Measurements from ENCODE around the gene SLC12A3. TPM values are rescaled to one million over a fixed set of nuclear protein-coding genes. Genes with fewer than 3 reads are reported as not detected.
A peak's percentile ranks its signal among the peaks of the same experiment; 100 is the strongest.

The SLC12A3 gene
- total RNA-seq, 4 donors from 2014 or later, result not detected

GRCh38 chr16:56964243-56965148 is 99.5 kb downstream of the SLC12A3 start:
- Histone ChIP-seq H3K9me3 (no peaks in the 10 kb centered on the region), H3K27ac (no peak overlapping the region), H3K4me1 (peaks cover 6 to 40% (median 22%) of the 10 kb centered on the region in 3 donors), H3K27me3 (peaks cover 0 to 21% (median 0%) of the 10 kb centered on the region in 4 donors), H3K4me3 (no peak overlapping the region), H3K36me3 (no peaks in the 10 kb centered on the region)
- intact Hi-C loops (cut with DNase I), result no loop called here
- TF ChIP-seq CTCF (IDR thresholded peaks at IDR 0.05) (peak; percentile 86 to 97 (median 92)), POLR2A (IDR thresholded peaks at IDR 0.05) (no peak)
- DNase-seq, result peak; percentile 47
- WGBS, 2 donors, result 58 to 70% methylated on average over 18 to 20 of the region's 30 CpGs

Small RNA genes within 50 kb of the gene (small RNA-seq; reads per million reads assigned to genes)
- 0 to 0.30 (median 0.04) reads per million in 4 donors for gene MIR138-2

Other genes with a start within 250 kb of the SLC12A3 start
- 100 to 1,000 TPM in 1 of 4 donors, 10 to 100 TPM in 3; 52.4 to 106 (median 88.7) TPM for gene MT1E, start 239.4 kb upstream of the SLC12A3 start, total RNA-seq
- 1 to 10 TPM in 2 of 4 donors, under 1 TPM in 1, not detected in 1; 0.57 to 7.4 (median 4.8) TPM for gene MT1M, start 232.5 kb upstream of the SLC12A3 start, total RNA-seq
- gene MT1A, start 226.5 kb upstream of the SLC12A3 start, total RNA-seq, result 10 to 100 TPM in 1 of 4 donors, 1 to 10 TPM in 2, not detected in 1; 3.3 to 34.2 (median 5.3) TPM
- gene MT1B, start 213.3 kb upstream of the SLC12A3 start, total RNA-seq, result not detected
- 1 to 10 TPM in 3 of 4 donors, not detected in 1; 2.8 to 4.2 (median 2.9) TPM for gene MT1F, start 207.2 kb upstream of the SLC12A3 start, total RNA-seq
- gene MT1G, start 197.1 kb upstream of the SLC12A3 start, total RNA-seq, result 10 to 100 TPM in 3 of 4 donors, 1 to 10 TPM in 1; 5.8 to 52.1 (median 16.5) TPM
- gene MT1H, start 195.4 kb upstream of the SLC12A3 start, total RNA-seq, result 1 to 10 TPM in 1 of 4 donors, not detected in 3; 5.7 TPM
- gene MT1X, start 182.7 kb upstream of the SLC12A3 start, total RNA-seq, result 1,000 to 10,000 TPM in 1 of 4 donors, 100 to 1,000 TPM in 3; 343 to 1,688 (median 688) TPM
- 10 to 100 TPM; 38.2 to 46.5 (median 41.2) TPM for gene NUP93, start 135.1 kb upstream of the SLC12A3 start, total RNA-seq
- 10 to 100 TPM; 40.6 to 81.3 (median 43.9) TPM for gene HERPUD1, start 66.9 kb downstream of the SLC12A3 start, total RNA-seq
- gene CETP, start 96.7 kb downstream of the SLC12A3 start, total RNA-seq, result under 1 TPM in 3 of 4 donors, not detected in 1; 0.19 to 0.32 (median 0.31) TPM
- gene NLRC5, start 124.3 kb downstream of the SLC12A3 start, total RNA-seq, result 10 to 100 TPM in 3 of 4 donors, 1 to 10 TPM in 1; 7.7 to 25.2 (median 14.1) TPM
- 10 to 100 TPM; 12.2 to 21.4 (median 17.8) TPM for gene CPNE2, start 227.4 kb downstream of the SLC12A3 start, total RNA-seq